SIG-M5 (cell line): ENCODE measurements around the gene DRD1.
"Not testable (repeated sequence)": the region's sequence is repeated elsewhere in the genome, so short reads cannot be mapped to it uniquely, and the experiment has no call there.

Experiments
- DNase-seq: peaks from one replicate; lab custom pipeline; 2025; lab: John Stamatoyannopoulos, UW

DRD1 gene

GRCh38 chr5:175424594-175424993 lies 19.4 kb downstream of the DRD1 start:
- not testable (repeated sequence) for DNase-seq

- DNase-seq = no peak
Observed at GRCh38 chr5:175422058-175422457, 21.9 kb downstream of the DRD1 start.

GRCh38 chr5:175420383-175420782 lies 23.6 kb downstream of the DRD1 start:
- no peak for DNase-seq

- no peak for DNase-seq
Observed at GRCh38 chr5:175418251-175418650, 25.7 kb downstream of the DRD1 start.

GRCh38 chr5:175417384-175417783 lies 26.6 kb downstream of the DRD1 start:
- DNase-seq = no peak

GRCh38 chr5:175415303-175415702 lies 28.7 kb downstream of the DRD1 start:
- no peak for DNase-seq

- DNase-seq = no peak
Observed at GRCh38 chr5:175410926-175411325, 33.1 kb downstream of the DRD1 start.

GRCh38 chr5:175406300-175406699 lies 37.7 kb downstream of the DRD1 start:
- no peak for DNase-seq

- DNase-seq = not testable (repeated sequence)
Observed at GRCh38 chr5:175397590-175398297, 46.2 kb downstream of the DRD1 start.

- not testable (repeated sequence) for DNase-seq
Observed at GRCh38 chr5:175395430-175395829, 48.6 kb downstream of the DRD1 start.

- no peak for DNase-seq
Observed at GRCh38 chr5:175394601-175395000, 49.4 kb downstream of the DRD1 start.

- no peak for DNase-seq
Observed at GRCh38 chr5:175393897-175394296, 50.1 kb downstream of the DRD1 start.

- no peak for DNase-seq
Observed at GRCh38 chr5:175392236-175392635, 51.7 kb downstream of the DRD1 start.

GRCh38 chr5:175390352-175391083 lies 53.5 kb downstream of the DRD1 start:
- DNase-seq = no peak
